Measurements from ENCODE around the gene PTAFR.

Gene PTAFR, protein sequence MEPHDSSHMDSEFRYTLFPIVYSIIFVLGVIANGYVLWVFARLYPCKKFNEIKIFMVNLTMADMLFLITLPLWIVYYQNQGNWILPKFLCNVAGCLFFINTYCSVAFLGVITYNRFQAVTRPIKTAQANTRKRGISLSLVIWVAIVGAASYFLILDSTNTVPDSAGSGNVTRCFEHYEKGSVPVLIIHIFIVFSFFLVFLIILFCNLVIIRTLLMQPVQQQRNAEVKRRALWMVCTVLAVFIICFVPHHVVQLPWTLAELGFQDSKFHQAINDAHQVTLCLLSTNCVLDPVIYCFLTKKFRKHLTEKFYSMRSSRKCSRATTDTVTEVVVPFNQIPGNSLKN

GRCh38 chr1:28176492-28177470, at the start of gene PTAFR:
TSS of gene PTAFR (minus strand) at chr1:28176690. CDS start at chr1:28151021, 25,669 bp downstream.
- no peak for DNase-seq (ENCODE audit: low read depth in 2 of 2)

- no peak for DNase-seq (ENCODE audit: low read depth in 2 of 2)
Measured at GRCh38 chr1:28213315-28213714, 36.8 kb upstream of the PTAFR start.

DNA sequence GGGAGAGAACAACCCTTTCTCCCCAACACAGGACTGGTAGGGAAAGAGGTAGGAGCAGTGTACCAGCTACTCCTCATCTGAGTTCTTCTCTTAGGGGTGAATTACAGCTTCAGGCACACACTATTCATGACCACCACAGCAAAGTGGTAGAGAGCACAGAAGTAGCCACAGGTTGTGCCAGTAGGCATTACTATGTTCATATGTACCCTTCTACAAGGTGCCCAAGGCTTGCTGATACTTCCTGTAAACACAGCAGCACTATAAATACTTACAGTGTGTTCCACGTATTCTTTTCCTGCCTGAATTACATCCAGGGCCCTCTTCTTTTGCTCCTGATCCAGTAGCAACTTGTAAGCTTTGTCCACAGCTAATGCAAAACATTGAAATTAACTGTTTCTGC, 33.2 kb upstream of the PTAFR start:
- no peak for DNase-seq (ENCODE audit: low read depth in 2 of 2)

- peak; percentile 20 to 31 for DNase-seq (ENCODE audit: low read depth in 2 of 2)
Measured at GRCh38 chr1:28208818-28209441, 32.4 kb upstream of the PTAFR start.

DNA sequence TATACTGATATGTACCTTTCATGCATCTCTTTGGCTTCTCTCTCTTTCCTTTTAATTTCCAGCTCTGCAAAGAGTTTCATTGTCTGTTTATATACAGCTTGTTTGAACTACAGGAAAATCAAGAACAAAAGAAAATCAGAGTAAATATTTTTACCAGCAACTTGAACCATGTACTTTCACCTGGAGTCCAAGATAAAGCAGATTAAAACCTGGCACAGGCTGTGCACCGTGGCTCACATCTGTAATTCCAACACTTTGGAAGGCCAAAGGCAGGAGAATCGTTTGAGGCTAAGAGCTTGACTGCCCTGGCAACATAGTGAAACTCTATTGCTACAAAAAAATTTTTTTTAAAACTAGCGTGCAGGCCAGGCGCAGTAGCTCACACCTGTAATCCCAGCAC, 28.8 kb upstream of the PTAFR start:
- no peak for DNase-seq (ENCODE audit: low read depth in 2 of 2)

DNA sequence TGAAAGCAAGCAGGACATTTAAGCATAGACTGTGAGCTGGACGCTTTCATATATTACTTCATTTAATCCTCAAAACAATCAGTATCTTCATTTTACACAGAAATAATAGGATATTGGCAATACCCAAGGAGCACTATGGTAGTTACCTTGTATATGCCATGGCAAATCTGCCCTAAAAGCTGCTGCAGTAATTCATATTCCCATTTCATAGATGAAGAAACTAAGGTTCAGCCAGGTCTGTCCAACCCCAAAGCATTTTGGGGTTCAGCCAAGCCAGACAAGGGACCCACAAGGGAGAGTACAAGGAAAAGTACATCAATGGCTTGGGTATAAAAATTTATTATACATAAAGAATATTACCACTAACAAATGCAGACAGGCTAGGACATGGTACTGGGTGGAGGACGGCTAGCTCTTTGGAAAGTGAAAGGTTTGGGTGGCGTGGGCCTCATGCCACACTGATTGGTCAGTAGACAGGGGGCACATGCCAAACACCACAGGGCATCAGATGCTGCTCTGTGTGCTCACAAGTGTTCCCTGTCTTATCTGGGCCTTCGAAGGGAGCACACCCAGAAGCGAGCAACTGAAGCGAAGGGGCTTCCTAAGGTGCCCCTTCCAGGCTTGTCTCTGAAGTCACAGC, 23.9 kb upstream of the PTAFR start:
- DNase-seq (ENCODE audit: low read depth in 2 of 2): no peak

GRCh38 chr1:28199328-28200233, 23.1 kb upstream of the PTAFR start:
- DNase-seq (ENCODE audit: low read depth in 2 of 2): peak; percentile 14 to 33

DNA sequence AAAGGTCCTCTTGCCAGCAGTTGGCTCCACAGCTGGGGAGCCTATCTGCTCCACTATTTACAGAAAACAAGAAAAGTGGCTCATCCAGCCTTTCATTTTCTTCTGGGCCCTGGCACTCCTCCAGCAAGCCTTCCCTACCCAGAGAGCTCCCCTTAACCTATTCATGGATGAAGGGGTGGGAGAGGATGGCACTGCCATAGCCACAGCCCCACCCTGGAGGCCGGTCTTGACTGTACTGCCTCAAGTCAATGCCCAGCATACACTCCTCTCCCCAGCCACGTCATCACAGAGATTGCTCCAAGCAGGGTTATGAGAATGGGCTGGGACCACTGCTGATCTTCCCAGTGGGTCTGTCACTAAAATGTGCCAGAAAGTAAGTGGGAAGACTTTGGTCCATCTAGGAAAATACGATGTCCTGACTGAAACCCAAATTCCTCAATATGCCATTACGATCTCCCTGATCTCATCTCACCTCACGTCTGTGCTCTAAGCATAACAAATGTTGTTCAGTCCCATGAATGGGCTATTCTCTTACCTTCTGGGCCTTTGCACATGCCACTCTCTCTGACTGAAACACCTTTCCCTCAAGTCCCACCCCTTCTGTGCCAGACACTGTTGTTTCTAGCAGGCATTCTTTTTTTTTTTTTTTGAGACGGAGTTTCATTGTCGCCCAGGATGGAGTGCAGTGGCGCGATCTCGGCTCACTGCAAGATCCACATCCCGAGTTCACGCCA, 21.4 kb upstream of the PTAFR start:
- DNase-seq (ENCODE audit: low read depth in 2 of 2): no peak

- no peak for DNase-seq (ENCODE audit: low read depth in 2 of 2)
Measured at GRCh38 chr1:28196330-28196729, 19.8 kb upstream of the PTAFR start.

DNA sequence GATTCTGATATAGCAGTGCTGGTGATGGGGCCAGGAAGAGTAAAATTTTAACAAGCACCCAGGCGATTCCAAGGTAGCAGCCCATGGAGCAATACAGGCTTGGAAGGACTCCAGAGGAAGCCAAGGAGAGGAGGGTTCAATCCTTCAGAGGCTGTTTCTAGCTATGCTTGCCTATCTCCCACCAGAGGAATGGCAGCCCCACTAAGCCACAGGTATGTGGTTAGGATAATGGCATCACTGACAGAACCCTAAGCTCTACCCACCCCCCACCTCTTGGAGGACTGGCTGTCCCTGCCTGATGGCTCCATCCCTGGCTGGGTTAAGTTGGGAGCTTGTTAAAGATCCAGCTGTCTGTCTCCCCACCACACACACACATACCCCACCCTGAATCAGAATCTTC, 19.3 kb upstream of the PTAFR start:
- no peak for DNase-seq (ENCODE audit: low read depth in 2 of 2)

- no peak for DNase-seq (ENCODE audit: low read depth in 2 of 2)
Measured at GRCh38 chr1:28194326-28195035, 18.0 kb upstream of the PTAFR start.

DNA sequence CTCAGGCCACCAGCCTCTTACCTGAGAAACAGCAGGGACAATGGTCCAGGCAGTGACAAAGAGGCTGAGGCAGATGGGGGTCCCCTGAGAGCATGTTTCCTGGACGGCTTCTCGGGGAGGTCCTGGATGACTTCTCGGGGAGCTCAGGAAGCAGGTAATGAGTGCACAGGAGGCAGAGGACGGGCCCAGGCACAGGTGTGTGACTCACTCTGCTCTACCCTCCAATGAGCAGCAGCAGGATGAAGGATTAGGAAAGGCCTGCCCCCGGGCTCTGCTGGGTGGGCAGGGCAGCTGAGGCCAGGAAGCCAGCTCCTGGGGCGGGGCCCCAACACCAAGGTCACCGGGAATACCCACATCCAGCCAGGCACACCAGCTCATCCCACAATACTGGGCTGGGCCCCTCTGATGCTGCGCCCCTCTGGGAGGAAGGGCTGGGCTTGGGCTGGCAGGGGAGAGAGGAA, 17.2 kb upstream of the PTAFR start:
- no peak for DNase-seq (ENCODE audit: low read depth in 2 of 2)

- DNase-seq (ENCODE audit: low read depth in 2 of 2): no peak
Measured at GRCh38 chr1:28190996-28191645, 14.6 kb upstream of the PTAFR start.

DNA sequence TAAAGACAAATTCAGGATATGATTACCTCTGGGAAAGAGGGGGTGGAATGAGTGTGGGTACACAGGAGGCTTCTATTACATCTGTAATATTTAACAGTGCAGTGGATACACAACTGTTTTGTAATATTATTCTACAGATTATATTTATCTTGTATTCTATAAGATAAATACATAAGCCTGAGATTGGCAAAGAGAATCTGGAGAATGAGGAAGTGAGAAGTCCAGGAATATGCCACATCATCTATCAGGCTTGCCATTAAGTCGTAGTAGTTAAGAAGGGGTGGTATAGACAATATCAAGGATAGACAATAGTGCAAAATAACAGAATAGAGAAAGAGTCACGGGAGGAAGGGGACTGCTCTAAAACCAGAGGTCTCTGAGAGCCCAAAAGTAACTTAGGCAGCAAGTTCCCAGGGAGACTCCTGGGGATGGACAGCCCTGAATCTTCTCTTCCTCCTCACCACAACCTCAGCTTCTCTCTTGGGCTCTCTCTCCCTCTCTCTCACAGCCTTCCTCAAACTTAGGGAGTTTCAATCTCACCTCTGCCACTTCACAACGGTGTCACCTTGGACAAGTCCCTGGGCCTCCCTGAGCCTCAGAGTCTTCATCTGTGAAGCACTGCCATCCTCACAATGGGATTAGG, 14.0 kb upstream of the PTAFR start:
- no peak for DNase-seq (ENCODE audit: low read depth in 2 of 2)

- no peak for DNase-seq (ENCODE audit: low read depth in 2 of 2)
Measured at GRCh38 chr1:28185071-28185470, 8.6 kb upstream of the PTAFR start.

- no peak for DNase-seq (ENCODE audit: low read depth in 2 of 2)
Measured at GRCh38 chr1:28180306-28181305, 4.1 kb upstream of the PTAFR start.

All from activated CD8-positive, alpha-beta memory T cell treated with anti-CD3 and anti-CD28 coated beads for 4 hours (primary cell).